ENCODE results near the gene KIF7.

The KIF7 gene

DNA sequence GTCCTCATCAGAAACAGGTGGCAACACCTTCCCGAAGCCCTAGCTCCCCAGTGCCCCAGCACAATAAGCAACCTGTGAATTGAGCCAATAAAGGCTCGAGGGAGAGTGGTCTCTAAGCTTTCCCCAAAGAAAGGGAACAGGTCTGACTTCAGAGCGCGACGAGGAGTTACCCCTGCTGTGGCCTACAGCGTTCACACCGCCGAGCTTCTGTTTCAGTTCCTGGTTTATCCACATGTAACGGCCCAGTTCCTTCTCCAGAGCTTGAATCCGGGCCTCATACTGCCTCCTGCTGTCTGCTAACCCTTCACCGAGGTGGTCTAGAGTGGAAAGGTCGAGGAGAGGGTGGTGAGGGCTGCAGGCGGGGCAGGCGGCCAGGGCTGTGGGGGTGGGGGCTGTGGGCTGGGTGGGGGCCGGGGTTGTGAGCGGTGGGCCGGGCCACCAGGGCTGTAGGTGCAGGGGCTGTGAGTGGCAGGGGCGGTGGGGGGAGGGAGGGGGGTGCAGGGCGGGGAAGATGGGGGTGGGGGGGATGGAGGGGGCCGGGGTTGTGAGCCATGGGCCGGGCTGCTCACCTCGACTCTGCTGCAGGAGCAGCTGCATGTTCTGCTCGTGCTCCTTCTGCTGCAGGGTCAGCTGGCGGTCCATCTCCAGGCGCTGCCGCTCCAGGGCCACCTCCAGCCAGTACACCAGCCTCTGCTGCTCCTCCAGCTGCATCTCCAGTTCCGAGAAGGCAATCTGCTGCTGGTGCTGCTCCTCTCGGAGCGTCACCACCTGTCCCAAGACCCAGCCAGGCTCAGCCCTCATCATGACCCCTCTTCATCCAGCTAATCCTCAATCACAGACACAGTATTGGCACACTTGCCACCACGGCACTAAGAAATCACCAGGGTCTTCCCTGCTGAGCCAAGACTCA lies 26.2 kb downstream of the KIF7 start:
- 97% methylated on average over 20 of the region's 30 CpGs for WGBS
- Histone ChIP-seq H3K9me3 (ENCODE audit: control insufficient read depth, low read length) (no peaks in the 10 kb centered on the region), H3K4me3 (ENCODE audit: insufficient read depth in 1 of 2, low read depth in 1 of 2, low read length in 2 of 2) (no peak overlapping the region), H3K27me3 (ENCODE audit: control insufficient read depth in 1 of 2, insufficient read depth in 1 of 2, low read length in 2 of 2) (no peaks in the 10 kb centered on the region), H4K8ac (ENCODE audit: low read length) (no peak overlapping the region), H3K4ac (ENCODE audit: low read depth in 1 of 2, low read length in 2 of 2) (no peak overlapping the region), H3K79me1 (replicated peaks; ENCODE audit: low read length, poor library complexity, severe bottlenecking) (peaks cover 11% of the 10 kb centered on the region), H3K23ac (ENCODE audit: low read length in 2 of 2) (no peak overlapping the region), H2BK12ac (ENCODE audit: low read length in 2 of 2) (no peak overlapping the region), H2BK15ac (ENCODE audit: low read depth, poor library complexity, severe bottlenecking) (no peak overlapping the region), H3K9ac (ENCODE audit: low read length) (no peak overlapping the region), H3K27ac (ENCODE audit: low read length, poor library complexity, severe bottlenecking) (no peak overlapping the region), H2AK5ac (ENCODE audit: low read length, severe bottlenecking) (no peak overlapping the region), H3K18ac (ENCODE audit: low read depth in 1 of 2, low read length in 2 of 2) (no peak overlapping the region), H2BK120ac (ENCODE audit: low read depth, low read length) (no peak overlapping the region), H3K14ac (ENCODE audit: low read length in 2 of 2) (no peak overlapping the region), H3K4me1 (ENCODE audit: control insufficient read depth, insufficient read depth, low read depth, low read length) (no peaks in the 10 kb centered on the region), H2AFZ (ENCODE audit: low read depth, low read length) (no peak overlapping the region), H4K91ac (ENCODE audit: low read length) (no peak overlapping the region), H3K4me2 (ENCODE audit: low read length, poor library complexity, severe bottlenecking) (no peak overlapping the region), H3K36me3 (ENCODE audit: control insufficient read depth in 1 of 2, insufficient read depth in 2 of 2, low read depth in 1 of 2, low read length in 2 of 2) (peaks cover 94% of the 10 kb centered on the region in 2 experiments), H2BK5ac (ENCODE audit: low read depth, low read length, poor library complexity, severe bottlenecking) (no peak overlapping the region)
- DNase-seq: no peak

DNA sequence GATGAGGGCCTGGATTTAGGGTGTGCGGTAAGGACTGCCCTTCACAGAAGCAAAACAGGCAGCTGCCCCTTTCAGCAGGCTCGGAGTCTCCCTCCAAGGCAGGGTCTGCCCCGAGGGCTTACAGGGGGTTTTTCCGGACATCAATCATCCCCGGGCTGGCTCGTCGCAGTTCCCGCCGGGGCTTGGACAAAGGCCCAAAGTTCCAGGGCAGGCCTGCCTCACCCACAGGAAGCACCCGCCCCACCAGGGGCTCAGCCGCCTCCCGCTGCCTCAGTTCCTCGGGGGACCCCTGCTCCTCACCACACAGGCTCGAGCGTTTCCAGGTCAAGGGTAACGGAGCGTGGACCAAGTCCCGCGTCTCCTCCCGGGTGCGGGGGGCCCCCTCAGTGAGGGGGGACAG lies 27.0 kb downstream of the KIF7 start:
- H3K4ac ChIP-seq (ENCODE audit: low read depth in 1 of 2, low read length in 2 of 2): no peak overlapping the region
- H3K36me3 ChIP-seq (ENCODE audit: control insufficient read depth in 1 of 2, insufficient read depth in 2 of 2, low read depth in 1 of 2, low read length in 2 of 2): peaks cover 89 to 91% of the 10 kb centered on the region in 2 experiments
- DNase-seq: no peak
- no peak overlapping the region for H2BK120ac ChIP-seq (ENCODE audit: low read depth, low read length)
- WGBS: 96% methylated on average over 20 of the region's 21 CpGs
- H2AFZ ChIP-seq (ENCODE audit: low read depth, low read length): no peak overlapping the region
- H3K4me3 ChIP-seq (ENCODE audit: insufficient read depth in 1 of 2, low read depth in 1 of 2, low read length in 2 of 2): no peak overlapping the region
- no peak overlapping the region for H4K91ac ChIP-seq (ENCODE audit: low read length)
- H3K9me3 ChIP-seq (ENCODE audit: control insufficient read depth, low read length): no peaks in the 10 kb centered on the region
- H3K23ac ChIP-seq (ENCODE audit: low read length in 2 of 2): no peak overlapping the region
- no peaks in the 10 kb centered on the region for H3K4me1 ChIP-seq (ENCODE audit: control insufficient read depth, insufficient read depth, low read depth, low read length)
- H2AK5ac ChIP-seq (ENCODE audit: low read length, severe bottlenecking): no peak overlapping the region
- H3K27ac ChIP-seq (ENCODE audit: low read length, poor library complexity, severe bottlenecking): no peak overlapping the region
- no peak overlapping the region for H3K14ac ChIP-seq (ENCODE audit: low read length in 2 of 2)
- no peak overlapping the region for H3K4me2 ChIP-seq (ENCODE audit: low read length, poor library complexity, severe bottlenecking)
- H3K79me1 ChIP-seq (replicated peaks; ENCODE audit: low read length, poor library complexity, severe bottlenecking): peaks cover 13% of the 10 kb centered on the region
- H2BK15ac ChIP-seq (ENCODE audit: low read depth, poor library complexity, severe bottlenecking): no peak overlapping the region
- no peak overlapping the region for H2BK5ac ChIP-seq (ENCODE audit: low read depth, low read length, poor library complexity, severe bottlenecking)
- no peak overlapping the region for H3K18ac ChIP-seq (ENCODE audit: low read depth in 1 of 2, low read length in 2 of 2)
- H3K27me3 ChIP-seq (ENCODE audit: control insufficient read depth in 1 of 2, insufficient read depth in 1 of 2, low read length in 2 of 2): no peaks in the 10 kb centered on the region
- no peak overlapping the region for H4K8ac ChIP-seq (ENCODE audit: low read length)
- H3K9ac ChIP-seq (ENCODE audit: low read length): no peak overlapping the region
- no peak overlapping the region for H2BK12ac ChIP-seq (ENCODE audit: low read length in 2 of 2)

DNA sequence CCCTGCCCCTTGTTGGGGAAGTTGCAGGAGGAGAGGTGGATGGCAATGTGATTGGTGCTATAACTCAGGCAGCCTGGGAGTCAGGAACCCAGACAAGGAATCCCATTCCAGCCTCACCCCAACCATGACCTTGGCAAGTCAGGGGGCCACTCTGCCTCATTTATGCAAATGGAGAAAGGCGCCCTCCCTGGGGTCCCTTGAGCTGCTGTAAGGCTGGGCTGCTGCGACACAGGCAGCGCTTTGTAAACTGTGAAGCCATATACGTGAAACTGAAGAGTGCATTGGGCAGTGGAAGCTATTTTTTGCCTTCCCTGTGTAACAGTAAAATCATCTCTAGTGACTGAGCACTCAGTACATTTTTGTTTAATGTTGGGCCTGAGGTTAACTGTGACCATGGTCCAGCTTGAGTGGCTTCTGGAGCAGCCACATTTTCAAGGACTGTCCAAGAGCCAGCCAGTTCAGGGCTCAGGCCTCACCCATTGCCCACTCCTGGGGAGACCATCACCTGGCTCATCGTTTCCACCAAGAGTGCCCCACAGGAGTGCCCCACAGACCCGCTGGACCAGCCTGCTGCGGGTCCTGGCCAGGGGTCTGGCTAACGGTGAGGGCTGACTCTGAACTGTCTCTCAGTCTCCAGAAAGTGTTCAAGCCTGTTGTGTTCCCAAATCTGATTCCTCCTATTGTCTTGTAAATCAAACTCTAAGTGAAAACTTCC lies 27.9 kb downstream of the KIF7 start:
- Histone ChIP-seq H4K91ac (ENCODE audit: low read length) (no peak overlapping the region), H3K4ac (ENCODE audit: low read depth in 1 of 2, low read length in 2 of 2) (no peak overlapping the region), H3K23ac (ENCODE audit: low read length in 2 of 2) (no peak overlapping the region), H2BK120ac (ENCODE audit: low read depth, low read length) (no peak overlapping the region), H2BK5ac (ENCODE audit: low read depth, low read length, poor library complexity, severe bottlenecking) (no peak overlapping the region), H2BK12ac (ENCODE audit: low read length in 2 of 2) (no peak overlapping the region), H4K8ac (ENCODE audit: low read length) (no peak overlapping the region), H2AK5ac (ENCODE audit: low read length, severe bottlenecking) (no peak overlapping the region), H3K4me3 (ENCODE audit: insufficient read depth in 1 of 2, low read depth in 1 of 2, low read length in 2 of 2) (no peak overlapping the region), H3K27me3 (ENCODE audit: control insufficient read depth in 1 of 2, insufficient read depth in 1 of 2, low read length in 2 of 2) (no peaks in the 10 kb centered on the region), H3K27ac (ENCODE audit: low read length, poor library complexity, severe bottlenecking) (no peak overlapping the region), H3K14ac (ENCODE audit: low read length in 2 of 2) (no peak overlapping the region), H3K4me1 (ENCODE audit: control insufficient read depth, insufficient read depth, low read depth, low read length) (no peaks in the 10 kb centered on the region), H3K79me1 (replicated peaks; ENCODE audit: low read length, poor library complexity, severe bottlenecking) (peaks cover 13% of the 10 kb centered on the region), H3K4me2 (ENCODE audit: low read length, poor library complexity, severe bottlenecking) (no peak overlapping the region), H2AFZ (ENCODE audit: low read depth, low read length) (no peak overlapping the region), H2BK15ac (ENCODE audit: low read depth, poor library complexity, severe bottlenecking) (no peak overlapping the region), H3K9ac (ENCODE audit: low read length) (no peak overlapping the region), H3K9me3 (ENCODE audit: control insufficient read depth, low read length) (no peaks in the 10 kb centered on the region), H3K18ac (ENCODE audit: low read depth in 1 of 2, low read length in 2 of 2) (no peak overlapping the region), H3K36me3 (ENCODE audit: control insufficient read depth in 1 of 2, insufficient read depth in 2 of 2, low read depth in 1 of 2, low read length in 2 of 2) (peaks cover 84 to 92% of the 10 kb centered on the region in 2 experiments)
- no peak for DNase-seq
- 98% methylated on average over 8 of the region's 8 CpGs for WGBS

DNA sequence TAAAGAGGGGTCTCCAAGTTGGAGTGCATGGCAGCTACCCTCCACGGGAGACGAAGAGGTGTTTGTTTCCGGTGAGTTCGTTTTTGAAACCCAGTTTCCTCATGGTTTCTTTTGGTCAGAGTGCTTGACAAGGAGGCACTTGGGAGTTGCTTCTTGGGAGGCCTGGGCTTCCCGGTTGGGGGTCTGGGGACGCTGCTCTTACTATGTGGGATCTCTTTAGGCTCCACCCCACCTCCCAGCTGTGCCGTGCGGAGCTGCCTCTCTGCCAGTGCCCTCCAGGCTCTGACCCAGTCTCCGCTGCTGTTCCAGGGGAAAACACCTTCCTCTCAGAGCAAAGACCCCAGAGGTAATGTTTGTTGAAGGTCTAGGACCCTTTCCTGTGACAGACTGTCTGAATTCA lies 29.6 kb downstream of the KIF7 start:
- H3K14ac ChIP-seq (ENCODE audit: low read length in 2 of 2): no peak overlapping the region
- peaks cover 14% of the 10 kb centered on the region for H3K79me1 ChIP-seq (replicated peaks; ENCODE audit: low read length, poor library complexity, severe bottlenecking)

More for the DNA sequence above, 29.6 kb downstream of the KIF7 start:
- Histone ChIP-seq H3K18ac (ENCODE audit: low read depth in 1 of 2, low read length in 2 of 2) (no peak overlapping the region), H3K4ac (ENCODE audit: low read depth in 1 of 2, low read length in 2 of 2) (no peak overlapping the region), H2BK5ac (ENCODE audit: low read depth, low read length, poor library complexity, severe bottlenecking) (no peak overlapping the region), H3K27ac (ENCODE audit: low read length, poor library complexity, severe bottlenecking) (no peak overlapping the region), H3K9ac (ENCODE audit: low read length) (no peak overlapping the region), H3K23ac (ENCODE audit: low read length in 2 of 2) (no peak overlapping the region), H2AK5ac (ENCODE audit: low read length, severe bottlenecking) (no peak overlapping the region), H3K4me1 (ENCODE audit: control insufficient read depth, insufficient read depth, low read depth, low read length) (no peaks in the 10 kb centered on the region), H3K4me2 (ENCODE audit: low read length, poor library complexity, severe bottlenecking) (no peak overlapping the region), H3K9me3 (ENCODE audit: control insufficient read depth, low read length) (no peaks in the 10 kb centered on the region), H2BK12ac (ENCODE audit: low read length in 2 of 2) (no peak overlapping the region), H3K27me3 (ENCODE audit: control insufficient read depth in 1 of 2, insufficient read depth in 1 of 2, low read length in 2 of 2) (no peaks in the 10 kb centered on the region), H2AFZ (ENCODE audit: low read depth, low read length) (no peak overlapping the region), H3K36me3 (ENCODE audit: control insufficient read depth in 1 of 2, insufficient read depth in 2 of 2, low read depth in 1 of 2, low read length in 2 of 2) (peaks cover 67 to 86% of the 10 kb centered on the region in 2 experiments), H2BK15ac (ENCODE audit: low read depth, poor library complexity, severe bottlenecking) (no peak overlapping the region), H2BK120ac (ENCODE audit: low read depth, low read length) (no peak overlapping the region), H4K8ac (ENCODE audit: low read length) (no peak overlapping the region), H3K4me3 (ENCODE audit: insufficient read depth in 1 of 2, low read depth in 1 of 2, low read length in 2 of 2) (no peak overlapping the region), H4K91ac (ENCODE audit: low read length) (no peak overlapping the region)
- no peak for DNase-seq
- 98% methylated on average over 8 of the region's 9 CpGs for WGBS
